ENCODE results near the gene GBX1. TPM values are rescaled to one million over a fixed set of nuclear protein-coding genes. Genes with fewer than 3 reads are reported as not detected.

Gene GBX1
- total and polyA plus RNA-seq, 2 of the 4 experiments (the other 2 are of a cell fraction), result not detected

DNA sequence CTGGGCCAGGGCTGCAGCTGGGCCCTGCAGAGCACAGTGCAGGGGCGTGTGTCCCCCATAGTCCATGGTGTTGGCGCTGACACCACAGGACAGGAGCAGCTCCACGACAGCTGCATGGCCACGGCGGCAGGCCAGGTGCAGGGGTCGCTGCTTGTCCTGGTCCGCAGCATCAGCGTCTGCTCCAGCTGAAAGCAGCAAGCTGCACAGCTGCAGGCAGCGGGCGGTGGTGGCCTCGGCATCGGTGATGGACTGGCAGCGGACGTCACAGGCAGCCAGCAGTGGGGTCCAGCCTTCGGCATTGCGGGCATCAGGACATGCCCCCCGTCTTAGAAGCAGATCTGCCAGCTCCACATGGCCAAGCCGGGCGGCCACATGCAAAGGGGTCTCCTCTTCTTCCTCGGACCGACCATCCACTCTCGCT lies 13.5 kb upstream of the GBX1 start:
- 62% methylated on average over 16 of the region's 22 CpGs; no CpG with 5 or more reads in 1 of the 2 experiments for WGBS, 2 experiments (ENCODE audit: extremely low coverage in 2 of 2, insufficient read length in 1 of 2)
- CTCF ChIA-PET, result no interaction called here
- in situ Hi-C loops (cut with MboI; ENCODE audit: low sequenced_read_pairs), result no loop called here

More for the DNA sequence above, 13.5 kb upstream of the GBX1 start:
- H3K14ac ChIP-seq (replicated peaks; ENCODE audit: low read depth, low read length), result no peak overlapping the region
- H3K27me3 ChIP-seq (ENCODE audit: control insufficient read depth, insufficient read depth, low read length), result peaks cover 71% of the 10 kb centered on the region
- BruUV-seq (replicated peaks), result no TSS peak
- H3K4me2 ChIP-seq (ENCODE audit: low read depth, low read length), result no peak overlapping the region
- no peak overlapping the region for H2BK120ac ChIP-seq (ENCODE audit: low read depth, low read length)
- H3K4me1 ChIP-seq (ENCODE audit: control insufficient read depth, insufficient read depth, low read length), result no peaks in the 10 kb centered on the region
- H4K20me1 ChIP-seq (ENCODE audit: insufficient read depth, low read length), result no peaks in the 10 kb centered on the region
- H2BK20ac ChIP-seq (ENCODE audit: low read depth, low read length), result no peak overlapping the region
- H3K4me3 ChIP-seq (ENCODE audit: insufficient read depth, low read depth, low read length), result no peak overlapping the region
- no peak overlapping the region for H3K27ac ChIP-seq (ENCODE audit: insufficient read depth, low read length)
- no peak overlapping the region for H4K8ac ChIP-seq (ENCODE audit: low read depth in 2 of 2, low read length in 2 of 2)
- H2AK5ac ChIP-seq (ENCODE audit: low read depth, low read length), result no peak overlapping the region
- H2BK15ac ChIP-seq (ENCODE audit: low read depth, low read length), result no peak overlapping the region
- no peak overlapping the region for H3K9ac ChIP-seq (ENCODE audit: low read depth, low read length)
- no peak overlapping the region for H3K4ac ChIP-seq (ENCODE audit: low read depth, low read length)
- intact Hi-C loops (cut with micrococcal nuclease) (no loop called here), dilution Hi-C loops (cut with HindIII; ENCODE audit: low sequenced_read_pairs, unreplicated experiment) (no loop called here)
- TF ChIP-seq MXI1 (IDR thresholded peaks at IDR 0.05; ENCODE audit: borderline replicate concordance, low read depth, low read length) (no peak), MAFK (IDR thresholded peaks at IDR 0.05; ENCODE audit: low read depth, low read length) (no peak), RAD21 (IDR thresholded peaks at IDR 0.05; ENCODE audit: low read length) (no peak), CEBPB (IDR thresholded peaks at IDR 0.05; ENCODE audit: low read depth, low read length) (no peak), RCOR1 (IDR thresholded peaks at IDR 0.05; ENCODE audit: insufficient replicate concordance, low read length) (no peak), SMC3 (IDR thresholded peaks at IDR 0.05; ENCODE audit: low read depth, low read length) (no peak), MAZ (IDR thresholded peaks at IDR 0.05; ENCODE audit: borderline replicate concordance, low read depth, low read length) (no peak), CHD1 (IDR thresholded peaks at IDR 0.05; ENCODE audit: low read depth, low read length) (no peak), FOS (IDR thresholded peaks at IDR 0.05; ENCODE audit: low read depth, low read length) (no peak), RFX5 (IDR thresholded peaks at IDR 0.05; ENCODE audit: low read depth, low read length) (no peak), NFE2L2 (IDR thresholded peaks at IDR 0.05; ENCODE audit: low read depth, low read length) (no peak)
- TF ChIP-seq, protein P1, sequence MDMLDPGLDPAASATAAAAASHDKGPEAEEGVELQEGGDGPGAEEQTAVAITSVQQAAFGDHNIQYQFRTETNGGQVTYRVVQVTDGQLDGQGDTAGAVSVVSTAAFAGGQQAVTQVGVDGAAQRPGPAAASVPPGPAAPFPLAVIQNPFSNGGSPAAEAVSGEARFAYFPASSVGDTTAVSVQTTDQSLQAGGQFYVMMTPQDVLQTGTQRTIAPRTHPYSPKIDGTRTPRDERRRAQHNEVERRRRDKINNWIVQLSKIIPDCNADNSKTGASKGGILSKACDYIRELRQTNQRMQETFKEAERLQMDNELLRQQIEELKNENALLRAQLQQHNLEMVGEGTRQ (IDR thresholded peaks at IDR 0.05; ENCODE audit: low read depth, low read length), result no peak
- TF ChIP-seq, protein P2, sequence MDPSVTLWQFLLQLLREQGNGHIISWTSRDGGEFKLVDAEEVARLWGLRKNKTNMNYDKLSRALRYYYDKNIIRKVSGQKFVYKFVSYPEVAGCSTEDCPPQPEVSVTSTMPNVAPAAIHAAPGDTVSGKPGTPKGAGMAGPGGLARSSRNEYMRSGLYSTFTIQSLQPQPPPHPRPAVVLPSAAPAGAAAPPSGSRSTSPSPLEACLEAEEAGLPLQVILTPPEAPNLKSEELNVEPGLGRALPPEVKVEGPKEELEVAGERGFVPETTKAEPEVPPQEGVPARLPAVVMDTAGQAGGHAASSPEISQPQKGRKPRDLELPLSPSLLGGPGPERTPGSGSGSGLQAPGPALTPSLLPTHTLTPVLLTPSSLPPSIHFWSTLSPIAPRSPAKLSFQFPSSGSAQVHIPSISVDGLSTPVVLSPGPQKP (IDR thresholded peaks at IDR 0.05; ENCODE audit: borderline replicate concordance, low read depth, low read length), result no peak
- TF ChIP-seq, protein P3, sequence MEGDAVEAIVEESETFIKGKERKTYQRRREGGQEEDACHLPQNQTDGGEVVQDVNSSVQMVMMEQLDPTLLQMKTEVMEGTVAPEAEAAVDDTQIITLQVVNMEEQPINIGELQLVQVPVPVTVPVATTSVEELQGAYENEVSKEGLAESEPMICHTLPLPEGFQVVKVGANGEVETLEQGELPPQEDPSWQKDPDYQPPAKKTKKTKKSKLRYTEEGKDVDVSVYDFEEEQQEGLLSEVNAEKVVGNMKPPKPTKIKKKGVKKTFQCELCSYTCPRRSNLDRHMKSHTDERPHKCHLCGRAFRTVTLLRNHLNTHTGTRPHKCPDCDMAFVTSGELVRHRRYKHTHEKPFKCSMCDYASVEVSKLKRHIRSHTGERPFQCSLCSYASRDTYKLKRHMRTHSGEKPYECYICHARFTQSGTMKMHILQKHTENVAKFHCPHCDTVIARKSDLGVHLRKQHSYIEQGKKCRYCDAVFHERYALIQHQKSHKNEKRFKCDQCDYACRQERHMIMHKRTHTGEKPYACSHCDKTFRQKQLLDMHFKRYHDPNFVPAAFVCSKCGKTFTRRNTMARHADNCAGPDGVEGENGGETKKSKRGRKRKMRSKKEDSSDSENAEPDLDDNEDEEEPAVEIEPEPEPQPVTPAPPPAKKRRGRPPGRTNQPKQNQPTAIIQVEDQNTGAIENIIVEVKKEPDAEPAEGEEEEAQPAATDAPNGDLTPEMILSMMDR (conservative IDR thresholded peaks at IDR 0.05; ENCODE audit: low read depth, low read length), result no peak
- H3K9me1 ChIP-seq (ENCODE audit: insufficient read depth, low read length), result no peaks in the 10 kb centered on the region
- no peaks in the 10 kb centered on the region for H3K79me1 ChIP-seq (ENCODE audit: low read depth in 1 of 2, low read length in 2 of 2)
- no peak overlapping the region for H3K56ac ChIP-seq (ENCODE audit: extremely low read depth, insufficient read depth, low read length)
- H2AFZ ChIP-seq (replicated peaks; ENCODE audit: low read length, poor library complexity), result no peak overlapping the region
- H4K5ac ChIP-seq (ENCODE audit: low read depth, low read length), result no peak overlapping the region
- DNase-seq (no peak), ATAC-seq (ENCODE audit: low read depth) (no peak)
- no peaks in the 10 kb centered on the region for H3K9me3 ChIP-seq (ENCODE audit: control insufficient read depth, insufficient read depth, low read length)
- no peak overlapping the region for H2AK9ac ChIP-seq (replicated peaks; ENCODE audit: low read depth, low read length, poor library complexity)
- H3K23ac ChIP-seq (ENCODE audit: low read depth, low read length), result no peak overlapping the region
- H3K36me3 ChIP-seq (ENCODE audit: control insufficient read depth, insufficient read depth, low read length), result no peaks in the 10 kb centered on the region
- POLR2A ChIA-PET (ENCODE audit: unreplicated experiment), result no interaction called here
- no peak overlapping the region for H3K18ac ChIP-seq (ENCODE audit: low read depth, low read length)
- no peak overlapping the region for H4K91ac ChIP-seq (ENCODE audit: insufficient read depth, low read depth, low read length)
- no peak overlapping the region for H2BK5ac ChIP-seq (ENCODE audit: low read depth, low read length, poor library complexity, severe bottlenecking)
